H1 (cell line): ENCODE data around the gene RPS18. TPM values are rescaled to one million over a fixed set of nuclear protein-coding genes. Genes with fewer than 3 reads are reported as not detected.

Experiments
- CTCF ChIA-PET: fragments of 300-600 bp; sonication (Branson Sonifier 250); formaldehyde crosslinking; loops from one replicate; lab custom pipeline; 2021; ENCODE audit not compliant: partially characterized antibody; lab: Charles Lee
- POLR2A ChIA-PET: fragments of 300-600 bp; sonication (Branson Sonifier 250); formaldehyde crosslinking; loops from one replicate; lab custom pipeline; 2021; ENCODE audit warnings: inconsistent platforms; ENCODE audit not compliant: partially characterized antibody; lab: Charles Lee
- DNase-seq, 2 experiments: peaks; one replicate each; pipeline versions ENCODE4 v3.0.0 to v3.0.0-alpha.2; 2010 to 2022; ENCODE audit warnings: low spot score in 2 of 2, low read depth in 1 of 2, mixed read lengths in 1 of 2
- FAIRE-seq: peaks from 2 replicates; lab custom pipeline; 2011; peaks lifted over from hg19 to GRCh38; lab: Jason Lieb, UNC
- H2AFZ ChIP-seq: 2 replicates; pipeline ENCODE4 v1.8.1; 2012; ENCODE audit warnings: low read length, inconsistent platforms
- H2AK5ac ChIP-seq: 2 replicates; pipeline ENCODE4 v1.6.1; 2013; ENCODE audit warnings: low read depth, low read length
- H2BK120ac ChIP-seq: replicated peaks from 2 replicates; pipeline ENCODE3; 2013; ENCODE audit warnings: low read depth, low read length, inconsistent platforms
- H2BK12ac ChIP-seq: 2 replicates; pipeline ENCODE4 v1.6.1; 2013; ENCODE audit warnings: low read depth, low read length
- H2BK15ac ChIP-seq: 2 replicates; pipeline ENCODE4 v1.6.1; 2013; ENCODE audit warnings: low read length
- H2BK20ac ChIP-seq: 2 replicates; pipeline ENCODE4 v1.6.1; 2013; ENCODE audit warnings: low read length
- H2BK5ac ChIP-seq: 2 replicates; pipeline ENCODE4 v1.6.1; 2013; ENCODE audit warnings: low read depth, low read length
- H3K14ac ChIP-seq: 2 replicates; pipeline ENCODE4 v1.6.1; 2013; ENCODE audit warnings: inconsistent platforms; ENCODE audit not compliant: insufficient read length
- H3K18ac ChIP-seq: 2 replicates; pipeline ENCODE4 v1.6.1; 2013; ENCODE audit warnings: low read length; ENCODE audit errors: extremely low read depth
- H3K23ac ChIP-seq: 2 replicates; pipeline ENCODE4 v1.6.1; 2013; ENCODE audit warnings: inconsistent platforms; ENCODE audit not compliant: insufficient read length
- H3K23me2 ChIP-seq: 2 replicates; pipeline ENCODE4 v1.6.1; 2013; ENCODE audit warnings: low read depth, low read length
- H3K27ac ChIP-seq: 2 replicates; pipeline ENCODE4 v1.6.1; 2011; ENCODE audit warnings: low read depth, low read length, inconsistent platforms
- H3K27me3 ChIP-seq, 4 experiments: replicated peaks in 1 of 4; 1 replicate in 1 of 4; 2 replicates in 3 of 4; pipeline versions ENCODE4 v1.6.1 to v1.8.1; 2011 to 2013; ENCODE audit warnings: low read length in 3 of 4, mild to moderate bottlenecking in 3 of 4, inconsistent platforms in 2 of 4, mixed read lengths in 2 of 4, moderate library complexity in 1 of 4; ENCODE audit not compliant: control insufficient read depth in 3 of 4, insufficient read depth in 3 of 4; ENCODE audit errors: extremely low read depth in 1 of 4
- H3K36me3 ChIP-seq, 4 experiments: 2 replicates each; pipeline versions ENCODE4 v1.6.1 to v1.8.1; 2011 to 2013; ENCODE audit warnings: mild to moderate bottlenecking in 4 of 4, low read length in 3 of 4, moderate library complexity in 2 of 4, control low read depth in 1 of 4, inconsistent platforms in 1 of 4; ENCODE audit not compliant: insufficient read depth in 4 of 4, control insufficient read depth in 2 of 4
- H3K4ac ChIP-seq: replicated peaks from 2 replicates; pipeline ENCODE3; 2013; ENCODE audit warnings: low read length, low read depth, mixed read lengths, inconsistent platforms; ENCODE audit not compliant: insufficient read length
- H3K4me1 ChIP-seq, 4 experiments: replicated peaks in 1 of 4; 1 replicate in 1 of 4; 2 replicates in 3 of 4; pipeline versions ENCODE4 v1.6.1 to v1.8.1; 2011 to 2013; ENCODE audit warnings: low read length in 3 of 4, inconsistent platforms in 2 of 4, mixed read lengths in 1 of 4; ENCODE audit not compliant: insufficient read depth in 4 of 4, control insufficient read depth in 3 of 4
- H3K4me2 ChIP-seq, 2 experiments: 2 replicates each; pipeline versions ENCODE4 v1.6.1 to v1.8.1; 2011 to 2013; ENCODE audit warnings: low read depth in 2 of 2, low read length in 2 of 2, control low read depth in 1 of 2, inconsistent platforms in 1 of 2, mild to moderate bottlenecking in 1 of 2; ENCODE audit not compliant: insufficient read depth in 1 of 2
- H3K4me3 ChIP-seq, 4 experiments: fragments of 200-600, 300-600 bp in 1 of 4; sonication (generic), shearing (Covaris generic), sonication (Bioruptor Twin) in 1 of 4; 2 replicates each; pipeline versions ENCODE4 v1.5.1 to v1.8.1; 2011 to 2016; ENCODE audit warnings: low read length in 4 of 4, low read depth in 3 of 4, control low read depth in 2 of 4, inconsistent platforms in 2 of 4, mild to moderate bottlenecking in 2 of 4, mixed read lengths in 1 of 4, moderate library complexity in 1 of 4; ENCODE audit not compliant: insufficient read depth in 2 of 4; ENCODE audit errors: extremely low read depth in 1 of 4
- H3K56ac ChIP-seq: replicated peaks from 2 replicates; pipeline ENCODE3; 2013; ENCODE audit warnings: low read depth, mild to moderate bottlenecking, mixed read lengths, low read length, inconsistent platforms; ENCODE audit not compliant: insufficient read length
- H3K79me1 ChIP-seq: 2 replicates; pipeline ENCODE4 v1.6.1; 2013; ENCODE audit warnings: low read depth, low read length, control low read depth
- H3K79me2 ChIP-seq, 2 experiments: 2 replicates each; pipeline versions ENCODE4 v1.6.1 to v1.8.1; 2012 to 2013; ENCODE audit warnings: low read length in 2 of 2, mild to moderate bottlenecking in 2 of 2, inconsistent platforms in 1 of 2; ENCODE audit not compliant: insufficient read depth in 2 of 2, control insufficient read depth in 1 of 2
- H3K9ac ChIP-seq, 4 experiments: replicated peaks in 1 of 4; 1 replicate in 1 of 4; 2 replicates in 3 of 4; pipeline versions ENCODE4 v1.6.1 to v1.8.1; 2011 to 2013; ENCODE audit warnings: low read depth in 3 of 4, low read length in 3 of 4, control low read depth in 2 of 4, mild to moderate bottlenecking in 2 of 4, moderate library complexity in 2 of 4, inconsistent platforms in 1 of 4; ENCODE audit errors: extremely low read depth in 1 of 4
- H3K9me3 ChIP-seq, 2 experiments: 2 replicates each; pipeline versions ENCODE4 v1.6.1 to v1.8.1; 2012 to 2013; ENCODE audit warnings: mild to moderate bottlenecking in 2 of 2, moderate library complexity in 2 of 2, control low read depth in 1 of 2, inconsistent platforms in 1 of 2, low read depth in 1 of 2, low read length in 1 of 2, mixed read lengths in 1 of 2; ENCODE audit not compliant: insufficient read depth in 2 of 2
- H4K20me1 ChIP-seq, 2 experiments: replicated peaks in 1 of 2; 2 replicates each; pipeline versions ENCODE3 to v1.8.1; 2011 to 2013; ENCODE audit warnings: inconsistent platforms in 2 of 2, low read length in 2 of 2, mild to moderate bottlenecking in 1 of 2; ENCODE audit not compliant: insufficient read depth in 2 of 2, control insufficient read depth in 1 of 2
- H4K5ac ChIP-seq: 2 replicates; pipeline ENCODE4 v1.6.1; 2013; ENCODE audit warnings: low read length, low read depth, mixed read lengths, inconsistent platforms; ENCODE audit not compliant: insufficient read length
- H4K8ac ChIP-seq: 2 replicates; pipeline ENCODE4 v1.8.0; 2013; ENCODE audit warnings: mild to moderate bottlenecking, moderate library complexity, low read length, inconsistent platforms; ENCODE audit not compliant: insufficient read depth; ENCODE audit errors: extremely low read depth
- H4K91ac ChIP-seq: replicated peaks from 2 replicates; pipeline ENCODE3; 2013; ENCODE audit warnings: low read length, mixed read lengths, inconsistent platforms; ENCODE audit not compliant: insufficient read length
- RBBP5 ChIP-seq: IDR thresholded peaks from 2 replicates; pipeline ENCODE4 v1.7.1; 2012; ENCODE audit warnings: low read depth, mild to moderate bottlenecking, inconsistent platforms, low read length, moderate library complexity, borderline replicate concordance
- WGBS, 2 experiments: shearing (Covaris generic) in 1 of 2; methylation state at CpG; one replicate each; pipeline versions ENCODE4 v1.1.6 to v1.1.7; 2013 to 2015; ENCODE audit warnings: low lambda C conversion rate in 2 of 2, mixed read lengths in 2 of 2, inconsistent platforms in 1 of 2, low coverage in 1 of 2, missing lambda C conversion rate in 1 of 2; ENCODE audit not compliant: insufficient replicate concordance in 2 of 2, insufficient coverage in 1 of 2, insufficient read length in 1 of 2; ENCODE audit errors: extremely low coverage in 1 of 2, missing lambda C conversion rate in 1 of 2; 5-methylcytosine and 5-hydroxymethylcytosine counted together
- microRNA-seq, 2 experiments: library from miRNA; unstranded; fragments of <30 nt; microRNA quantifications; one replicate each; pipeline versions ENCODE4 to v1.2.0, GENCODE V29; 2016 to 2020; ENCODE audit warnings: borderline microRNAs expressed in 2 of 2, borderline number of aligned reads in 2 of 2, borderline replicate concordance in 1 of 2
- polyA plus RNA-seq, 7 experiments: library from polyadenylated mRNA; depleted of rRNA in 3 of 7; stranded (reverse) in 5 of 7; unstranded in 2 of 7; fragments of >200 nt in 5 of 7; fragments of 200-250 nt in 2 of 7; gene quantifications; 1 replicate in 5 of 7; 2 replicates in 1 of 7; 4 replicates in 1 of 7; pipeline versions ENCODE4 v1.2.1 to v1.2.3, GENCODE V29; 2011 to 2013; ENCODE audit warnings: missing spikeins in 2 of 7, mixed read lengths in 2 of 7
- total RNA-seq: library from RNA; stranded (reverse); fragmentation: NEBNext Ultra II Directional; extraction: Animal tissue kit (Norgen Biotek cat#: 25700); gene quantifications from 2 replicates; pipeline ENCODE4 v1.2.1, GENCODE V29; 2021

RPS18 gene
- total and polyA plus RNA-seq, 2 of the 8 experiments (the other 6 are each of a cell fraction or from before 2014, with no cell fraction given), result 2,796 to 7,099 TPM

GRCh38 chr6:33324125-33324524 lies 52.2 kb downstream of the RPS18 start:
- Histone ChIP-seq H2BK12ac (peak overlapping the region; percentile 77; the same call in 1 of the 2 replicates), H3K27me3 (no peaks in the 10 kb centered on the region), H4K8ac (no peak overlapping the region), H2BK120ac (peak overlapping the region; percentile 61), H3K9ac (no peak overlapping the region; a peak in 1 of 7 replicates), H3K79me1 (peaks cover 7% of the 10 kb centered on the region; the same call in 1 of the 2 replicates), H2AK5ac (no peak overlapping the region), H3K79me2 (peaks cover 0 to 32% of the 10 kb centered on the region in 2 experiments; a peak in 3 of 4 replicates), H2BK15ac (peak overlapping the region; percentile 46; the same call in 1 of the 2 replicates), H3K23ac (no peak overlapping the region), H2BK5ac (peak overlapping the region; percentile 87; the same call in 1 of the 2 replicates), H3K27ac (no peak overlapping the region), H3K18ac (peak overlapping the region; percentile 51; the same call in 1 of the 2 replicates), H3K4me2 (peak overlapping the region; percentile 62 to 87), H3K14ac (no peak overlapping the region), H4K91ac (peak overlapping the region; percentile 36), H3K56ac (no peak overlapping the region), H2BK20ac (no peak overlapping the region), H3K23me2 (peaks cover 18% of the 10 kb centered on the region), H4K5ac (peak overlapping the region; percentile 36), H3K4me3 (peak overlapping the region; percentile 68 to 98 (median 82); a peak in 7 of 8 replicates), H3K4me1 (peaks cover 0 to 18% (median 12%) of the 10 kb centered on the region in 4 experiments; a peak in 6 of 7 replicates), H3K9me3 (no peaks in the 10 kb centered on the region; a peak in 1 of 4 replicates), H3K36me3 (peaks cover 10 to 23% (median 18%) of the 10 kb centered on the region in 4 experiments; a peak in 7 of 8 replicates), H4K20me1 (peaks cover 2 to 5% of the 10 kb centered on the region in 2 experiments), H2AFZ (peak overlapping the region; percentile 93; the same call in 1 of the 2 replicates), H3K4ac (no peak overlapping the region)
- WGBS, 2 experiments, result 61% methylated on average over 7 of the region's 7 CpGs; no CpG with 5 or more reads in 1 of the 2 experiments
- TF ChIP-seq RBBP5, result no peak
- FAIRE-seq (no peak), DNase-seq (no peak)
- ChIA-PET POLR2A (interaction anchor here (0.8 to 1.3 kb wide), 4 partner anchors 25 to 353 kb away, joined by 3 to 6 read pairs (median 4); partner anchors contain the start of gene RGL2), CTCF (interaction anchor here (0.7 to 1.0 kb wide), 3 partner anchors 12 to 166 kb away, joined by 3 read pairs; partner anchors contain the start of gene B3GALT4)

Small RNAs within 50 kb of the gene (microRNA-seq; reads per million reads assigned to microRNA genes)
- 0 to 0.20 reads per million in 2 experiments for gene MIR6834
- gene MIR6873, result 0 to 0.20 reads per million in 2 experiments

Other genes with a start within 250 kb of the RPS18 start
- 6.2 and 6.8 TPM in 2 replicates for gene HLA-DPA1, start 198.4 kb upstream of the RPS18 start, total RNA-seq
- 8.4 and 13.1 TPM in 2 replicates for gene HLA-DPA1, start 198.4 kb upstream of the RPS18 start, polyA plus RNA-seq (2011; rRNA removed)
- 32.3 and 37.8 TPM in 2 replicates for gene HLA-DPB1, start 196.1 kb upstream of the RPS18 start, total RNA-seq
- gene HLA-DPB1, start 196.1 kb upstream of the RPS18 start, polyA plus RNA-seq (2011; rRNA removed), result 58.8 and 62.8 TPM in 2 replicates
- 2.8 and 3.5 TPM in 2 replicates for gene COL11A2, start 79.6 kb upstream of the RPS18 start, total RNA-seq
- gene COL11A2, start 79.6 kb upstream of the RPS18 start, polyA plus RNA-seq (2011; rRNA removed), result 3.8 and 4.7 TPM in 2 replicates
- gene RXRB, start 71.4 kb upstream of the RPS18 start, total RNA-seq, result 17.8 and 18.1 TPM in 2 replicates
- gene RXRB, start 71.4 kb upstream of the RPS18 start, polyA plus RNA-seq (2011; rRNA removed), result 13.0 and 13.9 TPM in 2 replicates
- 120 and 123 TPM in 2 replicates for gene SLC39A7, start 71.2 kb upstream of the RPS18 start, total RNA-seq
- gene SLC39A7, start 71.2 kb upstream of the RPS18 start, polyA plus RNA-seq (2011; rRNA removed), result 63.3 and 70.2 TPM in 2 replicates
- 3.3 and 3.6 TPM in 2 replicates for gene HSD17B8, start 67.4 kb upstream of the RPS18 start, total RNA-seq
- 17.1 and 22.0 TPM in 2 replicates for gene HSD17B8, start 67.4 kb upstream of the RPS18 start, polyA plus RNA-seq (2011; rRNA removed)
- gene RING1, start 63.6 kb upstream of the RPS18 start, total RNA-seq, result 26.0 and 27.4 TPM in 2 replicates
- gene RING1, start 63.6 kb upstream of the RPS18 start, polyA plus RNA-seq (2011; rRNA removed), result 16.4 and 26.0 TPM in 2 replicates
- 35.0 and 36.5 TPM in 2 replicates for gene VPS52, start 199 bp upstream of the RPS18 start, total RNA-seq
- 86.3 and 89.7 TPM in 2 replicates for gene VPS52, start 199 bp upstream of the RPS18 start, polyA plus RNA-seq (2011; rRNA removed)
- gene B3GALT4, start 5.0 kb downstream of the RPS18 start, total RNA-seq, result 3.0 and 4.2 TPM in 2 replicates
- 2.2 and 3.2 TPM in 2 replicates for gene B3GALT4, start 5.0 kb downstream of the RPS18 start, polyA plus RNA-seq (2011; rRNA removed)
- 91.0 and 99.4 TPM in 2 replicates for gene WDR46, start 17.2 kb downstream of the RPS18 start, total RNA-seq
- 69.7 and 71.3 TPM in 2 replicates for gene WDR46, start 17.2 kb downstream of the RPS18 start, polyA plus RNA-seq (2011; rRNA removed)
- gene PFDN6, start 17.5 kb downstream of the RPS18 start, total RNA-seq, result 93.3 and 95.7 TPM in 2 replicates
- 32.0 and 33.5 TPM in 2 replicates for gene PFDN6, start 17.5 kb downstream of the RPS18 start, polyA plus RNA-seq (2011; rRNA removed)
- 58.1 and 63.2 TPM in 2 replicates for gene RGL2, start 26.9 kb downstream of the RPS18 start, total RNA-seq
- gene RGL2, start 26.9 kb downstream of the RPS18 start, polyA plus RNA-seq (2011; rRNA removed), result 80.3 and 124 TPM in 2 replicates
- 33.5 and 35.4 TPM in 2 replicates for gene TAPBP, start 42.0 kb downstream of the RPS18 start, total RNA-seq
- 24.5 and 28.9 TPM in 2 replicates for gene TAPBP, start 42.0 kb downstream of the RPS18 start, polyA plus RNA-seq (2011; rRNA removed)
- gene ZBTB22, start 45.7 kb downstream of the RPS18 start, total RNA-seq, result 9.8 and 9.9 TPM in 2 replicates
- 7.4 and 11.0 TPM in 2 replicates for gene ZBTB22, start 45.7 kb downstream of the RPS18 start, polyA plus RNA-seq (2011; rRNA removed)
- 81.9 and 85.0 TPM in 2 replicates for gene DAXX, start 50.9 kb downstream of the RPS18 start, total RNA-seq
- 31.1 and 53.7 TPM in 2 replicates for gene DAXX, start 50.9 kb downstream of the RPS18 start, polyA plus RNA-seq (2011; rRNA removed)
- gene KIFC1, start 119.7 kb downstream of the RPS18 start, total RNA-seq, result 64.3 and 69.3 TPM in 2 replicates
- 46.6 and 60.9 TPM in 2 replicates for gene KIFC1, start 119.7 kb downstream of the RPS18 start, polyA plus RNA-seq (2011; rRNA removed)
- 45.4 and 47.3 TPM in 2 replicates for gene PHF1, start 138.9 kb downstream of the RPS18 start, total RNA-seq
- gene PHF1, start 138.9 kb downstream of the RPS18 start, polyA plus RNA-seq (2011; rRNA removed), result 78.6 and 109 TPM in 2 replicates
- gene CUTA, start 146.0 kb downstream of the RPS18 start, total RNA-seq, result 297 and 315 TPM in 2 replicates
- gene CUTA, start 146.0 kb downstream of the RPS18 start, polyA plus RNA-seq (2011; rRNA removed), result 460 and 671 TPM in 2 replicates
- gene SYNGAP1, start 148.0 kb downstream of the RPS18 start, total RNA-seq, result 101 and 109 TPM in 2 replicates
- gene SYNGAP1, start 148.0 kb downstream of the RPS18 start, polyA plus RNA-seq (2011; rRNA removed), result 31.0 and 66.9 TPM in 2 replicates
- 20.2 and 25.0 TPM in 2 replicates for gene ZBTB9, start 182.5 kb downstream of the RPS18 start, total RNA-seq
- gene ZBTB9, start 182.5 kb downstream of the RPS18 start, polyA plus RNA-seq (2011; rRNA removed), result 15.1 and 16.9 TPM in 2 replicates